Neural cell (in vitro differentiated cells): ENCODE data around the gene SLC44A4.

Experiments
- EP300 ChIP-seq: fragments of 450-650 bp; conservative IDR thresholded peaks from 2 replicates; pipeline ENCODE4 v1.6.1; 2014; ENCODE audit warnings: antibody characterized with exemption, mild to moderate bottlenecking, moderate library complexity; ENCODE audit not compliant: poor library complexity, severe bottlenecking
- MXI1 ChIP-seq: fragments of 450-650 bp; conservative IDR thresholded peaks from 2 replicates; pipeline ENCODE4 v1.6.1; 2014; ENCODE audit warnings: antibody characterized with exemption, mild to moderate bottlenecking; ENCODE audit not compliant: poor library complexity, severe bottlenecking
- TAF1 ChIP-seq: IDR thresholded peaks from 2 replicates; pipeline ENCODE4 v1.6.1; 2012; ENCODE audit warnings: low read depth
- TF ChIP-seq, protein P1 (sequence below): fragments of 450-650 bp; IDR thresholded peaks from 2 replicates; pipeline ENCODE4 v1.5.1; 2014; ENCODE audit warnings: antibody characterized with exemption, mild to moderate bottlenecking, moderate library complexity; ENCODE audit not compliant: poor library complexity, severe bottlenecking
- TF ChIP-seq, protein P2 (sequence below): IDR thresholded peaks from 2 replicates; pipeline ENCODE4 v1.6.1; 2012; ENCODE audit warnings: borderline replicate concordance

DNA sequence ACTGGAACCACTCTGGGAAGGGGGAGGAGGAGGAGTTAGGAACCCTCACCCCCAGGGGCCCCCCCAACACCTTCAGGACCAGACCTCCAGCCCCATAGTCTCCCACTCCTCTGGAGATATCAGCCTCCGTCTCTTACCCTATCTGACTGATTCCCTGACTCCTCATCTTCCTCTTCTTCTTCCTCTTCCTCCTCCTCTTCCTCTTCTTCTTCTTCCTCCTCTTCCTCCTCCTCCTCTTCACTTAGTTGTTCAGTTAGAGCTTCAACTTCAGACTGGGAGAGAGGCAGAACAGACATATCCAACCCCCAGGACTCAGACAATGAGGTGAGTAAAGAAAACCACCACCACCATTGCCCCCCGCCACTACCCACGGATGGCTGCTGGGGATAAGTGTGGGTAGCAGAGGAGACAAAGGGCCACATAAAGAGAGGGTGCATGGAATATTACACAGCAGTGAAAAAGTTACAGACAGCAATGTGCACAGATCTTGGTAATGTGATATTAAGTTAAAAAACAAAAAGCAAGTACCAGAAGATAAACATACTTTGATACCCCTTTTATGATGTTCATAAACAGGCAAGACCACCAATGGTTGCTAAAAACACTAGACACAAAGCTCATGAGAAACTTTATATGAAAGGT, 10.7 kb upstream of the SLC44A4 start:
- TF ChIP-seq, protein P1, sequence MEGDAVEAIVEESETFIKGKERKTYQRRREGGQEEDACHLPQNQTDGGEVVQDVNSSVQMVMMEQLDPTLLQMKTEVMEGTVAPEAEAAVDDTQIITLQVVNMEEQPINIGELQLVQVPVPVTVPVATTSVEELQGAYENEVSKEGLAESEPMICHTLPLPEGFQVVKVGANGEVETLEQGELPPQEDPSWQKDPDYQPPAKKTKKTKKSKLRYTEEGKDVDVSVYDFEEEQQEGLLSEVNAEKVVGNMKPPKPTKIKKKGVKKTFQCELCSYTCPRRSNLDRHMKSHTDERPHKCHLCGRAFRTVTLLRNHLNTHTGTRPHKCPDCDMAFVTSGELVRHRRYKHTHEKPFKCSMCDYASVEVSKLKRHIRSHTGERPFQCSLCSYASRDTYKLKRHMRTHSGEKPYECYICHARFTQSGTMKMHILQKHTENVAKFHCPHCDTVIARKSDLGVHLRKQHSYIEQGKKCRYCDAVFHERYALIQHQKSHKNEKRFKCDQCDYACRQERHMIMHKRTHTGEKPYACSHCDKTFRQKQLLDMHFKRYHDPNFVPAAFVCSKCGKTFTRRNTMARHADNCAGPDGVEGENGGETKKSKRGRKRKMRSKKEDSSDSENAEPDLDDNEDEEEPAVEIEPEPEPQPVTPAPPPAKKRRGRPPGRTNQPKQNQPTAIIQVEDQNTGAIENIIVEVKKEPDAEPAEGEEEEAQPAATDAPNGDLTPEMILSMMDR: no peak
- TF ChIP-seq EP300 (no peak), TAF1 (no peak), MXI1 (no peak)
- TF ChIP-seq, protein P2, sequence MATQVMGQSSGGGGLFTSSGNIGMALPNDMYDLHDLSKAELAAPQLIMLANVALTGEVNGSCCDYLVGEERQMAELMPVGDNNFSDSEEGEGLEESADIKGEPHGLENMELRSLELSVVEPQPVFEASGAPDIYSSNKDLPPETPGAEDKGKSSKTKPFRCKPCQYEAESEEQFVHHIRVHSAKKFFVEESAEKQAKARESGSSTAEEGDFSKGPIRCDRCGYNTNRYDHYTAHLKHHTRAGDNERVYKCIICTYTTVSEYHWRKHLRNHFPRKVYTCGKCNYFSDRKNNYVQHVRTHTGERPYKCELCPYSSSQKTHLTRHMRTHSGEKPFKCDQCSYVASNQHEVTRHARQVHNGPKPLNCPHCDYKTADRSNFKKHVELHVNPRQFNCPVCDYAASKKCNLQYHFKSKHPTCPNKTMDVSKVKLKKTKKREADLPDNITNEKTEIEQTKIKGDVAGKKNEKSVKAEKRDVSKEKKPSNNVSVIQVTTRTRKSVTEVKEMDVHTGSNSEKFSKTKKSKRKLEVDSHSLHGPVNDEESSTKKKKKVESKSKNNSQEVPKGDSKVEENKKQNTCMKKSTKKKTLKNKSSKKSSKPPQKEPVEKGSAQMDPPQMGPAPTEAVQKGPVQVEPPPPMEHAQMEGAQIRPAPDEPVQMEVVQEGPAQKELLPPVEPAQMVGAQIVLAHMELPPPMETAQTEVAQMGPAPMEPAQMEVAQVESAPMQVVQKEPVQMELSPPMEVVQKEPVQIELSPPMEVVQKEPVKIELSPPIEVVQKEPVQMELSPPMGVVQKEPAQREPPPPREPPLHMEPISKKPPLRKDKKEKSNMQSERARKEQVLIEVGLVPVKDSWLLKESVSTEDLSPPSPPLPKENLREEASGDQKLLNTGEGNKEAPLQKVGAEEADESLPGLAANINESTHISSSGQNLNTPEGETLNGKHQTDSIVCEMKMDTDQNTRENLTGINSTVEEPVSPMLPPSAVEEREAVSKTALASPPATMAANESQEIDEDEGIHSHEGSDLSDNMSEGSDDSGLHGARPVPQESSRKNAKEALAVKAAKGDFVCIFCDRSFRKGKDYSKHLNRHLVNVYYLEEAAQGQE: no peak
